GM12878 (cell line): ENCODE results near the gene NPAS3. TPM values are rescaled to one million over a fixed set of nuclear protein-coding genes. Genes with fewer than 3 reads are reported as not detected.

Source experiments
- ATAC-seq: fragments of 200-7000 bp; cut with Tn5 transposase; 3 replicates; pipeline ENCODE4 v1.9.1; 2020; ENCODE audit warnings: mild to moderate bottlenecking, moderate library complexity
- BruUV-seq: library from RNA; stranded (reverse); fragments of 400-500 nt; replicated peaks from 2 replicates; lab custom pipeline; 2021; lab: Mats Ljungman, UMichigan
- CTCF ChIA-PET: fragments of 300-600 bp; sonication (Branson Sonifier 250); formaldehyde crosslinking; extraction: SDS; loops from one replicate; lab custom pipeline; 2021; ENCODE audit warnings: inconsistent platforms; lab: Yijun Ruan, JAX
- POLR2A ChIA-PET: fragments of 350-600 bp; formaldehyde crosslinking; extraction: SDS; loops from one replicate; lab custom pipeline; 2021; ENCODE audit warnings: inconsistent platforms; lab: Charles Lee
- RAD21 ChIA-PET: fragments of 300-600 bp; sonication (Branson Sonifier 250); formaldehyde crosslinking; loops from one replicate; lab custom pipeline; 2023; ENCODE audit warnings: antibody characterized with exemption; ENCODE audit not compliant: unreplicated experiment; lab: Charles Lee
- SMC1A ChIA-PET: fragments of 300-600 bp; sonication (Branson Sonifier 250); formaldehyde crosslinking; loops from one replicate; lab custom pipeline; 2023; ENCODE audit not compliant: unreplicated experiment, uncharacterized antibody; lab: Charles Lee
- DNase-seq: peaks from one replicate; pipeline ENCODE4 v3.0.0-alpha.2; 2011; ENCODE audit warnings: low read depth, low spot score
- FAIRE-seq: peaks from 3 replicates; lab custom pipeline; 2011; peaks lifted over from hg19 to GRCh38; lab: Jason Lieb, UNC
- H2AFZ ChIP-seq: 2 replicates; pipeline ENCODE4 v1.6.0; 2011; ENCODE audit warnings: low read depth, low read length, control low read depth; ENCODE audit not compliant: control insufficient read depth
- H3K27ac ChIP-seq: 2 replicates; pipeline ENCODE4 v1.5.1; 2011; ENCODE audit warnings: control low read depth; ENCODE audit not compliant: control insufficient read depth, insufficient read depth
- H3K27me3 ChIP-seq, 2 experiments: replicated peaks in 1 of 2; 2 replicates each; pipeline versions ENCODE4 v1.6.0 to v1.6.1; 2011; ENCODE audit warnings: low read length in 1 of 2; ENCODE audit not compliant: control insufficient read depth in 2 of 2, insufficient read depth in 2 of 2
- H3K36me3 ChIP-seq, 2 experiments: 2 replicates each; pipeline ENCODE4 v1.5.1; 2011; ENCODE audit warnings: low read length in 1 of 2; ENCODE audit not compliant: control insufficient read depth in 2 of 2, insufficient read depth in 2 of 2
- H3K4me1 ChIP-seq: 2 replicates; pipeline ENCODE4 v1.6.1; 2011; ENCODE audit warnings: mild to moderate bottlenecking, low read length, moderate library complexity, mixed read lengths; ENCODE audit not compliant: control insufficient read depth, insufficient read depth
- H3K4me2 ChIP-seq: 2 replicates; pipeline ENCODE4 v1.6.0; 2011; ENCODE audit warnings: control low read depth; ENCODE audit not compliant: control insufficient read depth, insufficient read depth
- H3K4me3 ChIP-seq: fragments of 200-600 bp; sonication (generic); 2 replicates; pipeline ENCODE4 v1.5.1; 2016
- H3K79me2 ChIP-seq: 2 replicates; pipeline ENCODE4 v1.6.0; 2011; ENCODE audit warnings: low read length; ENCODE audit not compliant: control insufficient read depth, insufficient read depth
- H3K9ac ChIP-seq: 2 replicates; pipeline ENCODE4 v1.8.0; 2011; ENCODE audit warnings: low read length, control low read depth, mixed read lengths; ENCODE audit not compliant: control insufficient read depth, insufficient read depth
- H3K9me3 ChIP-seq: replicated peaks from 3 replicates; pipeline ENCODE4 v1.5.1; 2011; ENCODE audit warnings: mild to moderate bottlenecking, low read length; ENCODE audit not compliant: control insufficient read depth, insufficient read depth
- H4K20me1 ChIP-seq: 2 replicates; pipeline ENCODE4 v1.6.0; 2011; ENCODE audit not compliant: control insufficient read depth, insufficient read depth
- BCL11A ChIP-seq: IDR thresholded peaks from 2 replicates; pipeline ENCODE4 v1.6.1; 2011; ENCODE audit warnings: low read depth, low read length
- CEBPB ChIP-seq, 2 experiments: fragments of 150-350 bp in 1 of 2; IDR thresholded peaks; 2 replicates each; pipeline ENCODE4 v1.6.1; 2012 to 2014; ENCODE audit warnings: low read depth in 2 of 2, low read length in 2 of 2, borderline replicate concordance in 1 of 2, inconsistent platforms in 1 of 2
- NBN ChIP-seq: fragments of 450-650 bp; IDR thresholded peaks from 2 replicates; pipeline ENCODE4 v1.6.1; 2016
- SPI1 ChIP-seq: IDR thresholded peaks from 2 replicates; pipeline ENCODE4 v1.6.1; 2011; ENCODE audit warnings: low read depth, mild to moderate bottlenecking, low read length, moderate library complexity, borderline replicate concordance; ENCODE audit not compliant: insufficient read depth
- TCF3 ChIP-seq: IDR thresholded peaks from 2 replicates; pipeline ENCODE4 v1.6.1; 2012; ENCODE audit warnings: low read depth, mild to moderate bottlenecking, low read length, borderline replicate concordance; ENCODE audit not compliant: insufficient read depth
- ZNF274 ChIP-seq: IDR thresholded peaks from one replicate; pipeline ENCODE4 v1.8.0; 2011; ENCODE audit not compliant: insufficient read length, insufficient read depth
- ZZZ3 ChIP-seq: IDR thresholded peaks from 2 replicates; pipeline ENCODE4 v1.6.1; 2011; ENCODE audit warnings: low read depth; ENCODE audit not compliant: control insufficient read depth, insufficient read length
- WGBS: methylation state at CpG from one replicate; pipeline ENCODE4 v1.1.6; 2016; ENCODE audit warnings: low lambda C conversion rate; ENCODE audit not compliant: insufficient replicate concordance, insufficient coverage; ENCODE audit errors: missing lambda C conversion rate; 5-methylcytosine and 5-hydroxymethylcytosine counted together
- in situ Hi-C: fragments of 300-500 bp; cut with MboI; formaldehyde crosslinking; loops from 9 replicates; pipeline ENCODE4 v1.14.3; 2018; ENCODE audit warnings: mixed read lengths
- intact Hi-C: fragments of 100-400 bp; cut with micrococcal nuclease; formaldehyde crosslinking; loops from one replicate; pipeline ENCODE4 v1.14.2; 2022; ENCODE audit not compliant: unreplicated experiment
- polyA plus RNA-seq, 11 experiments: library from polyadenylated mRNA; depleted of rRNA in 4 of 11; unstranded in 6 of 11; stranded (reverse) in 5 of 11; fragments of >200 nt; fragmentation: Nextera tagmentation in 4 of 11; fragmentation: Illumina TruSeq in 1 of 11; extraction: Ambion mirVana in 4 of 11; extraction: Trizol in 1 of 11; gene quantifications; 1 replicate in 1 of 11; 2 replicates in 10 of 11; pipeline versions ENCODE4 v1.2.1 to v1.2.3, GENCODE V29; 2011 to 2016; ENCODE audit warnings: inconsistent platforms in 2 of 11, missing spikeins in 2 of 11, low read depth in 1 of 11
- total RNA-seq, 4 experiments: library from RNA; depleted of rRNA in 3 of 4; stranded (reverse); fragments of >200 nt in 3 of 4; fragmentation: Illumina TruSeq in 1 of 4; extraction: Trizol in 1 of 4; gene quantifications; 2 replicates each; pipeline versions ENCODE4 v1.2.1 to v1.2.3, GENCODE V29; 2013 to 2021
- TF ChIP-seq, protein P1 (sequence below): fragments of 450-650 bp; formaldehyde crosslinking; IDR thresholded peaks from 2 replicates; pipeline ENCODE4 v1.5.0; 2022; ENCODE audit warnings: mild to moderate bottlenecking, missing genetic modification characterization

Gene NPAS3
- total and polyA plus RNA-seq, 10 of the 15 experiments (the other 5 are each of a cell fraction or from before 2014, with no cell fraction given): under 0.01 to 2.7 (median 0.03) TPM; not detected in 6

DNA sequence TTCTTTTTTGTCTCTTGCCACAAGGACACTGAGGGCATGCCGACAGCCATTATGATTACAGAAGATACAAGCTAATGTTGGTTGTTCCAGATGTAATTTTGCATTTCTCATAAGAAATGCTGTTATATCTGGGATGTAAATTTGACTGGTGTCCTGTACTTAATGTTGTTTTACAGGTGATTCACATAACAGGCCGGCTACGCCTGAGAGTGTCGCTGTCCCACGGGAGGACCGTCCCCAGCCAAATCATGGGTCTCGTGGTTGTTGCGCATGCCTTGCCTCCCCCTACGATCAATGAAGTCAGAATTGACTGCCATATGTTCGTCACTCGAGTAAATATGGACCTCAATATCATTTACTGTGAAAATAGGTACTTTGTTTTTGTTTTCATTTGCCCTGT, 835.5 kb downstream of the NPAS3 start:
- no peak overlapping the region for H2AFZ ChIP-seq
- H3K9ac ChIP-seq: no peak overlapping the region
- WGBS: 52% methylated on average over 11 of the region's 11 CpGs
- SMC1A ChIA-PET: interaction anchor here (1.0 to 2.3 kb wide), 3 partner anchors 10 to 38 kb away, joined by 4 to 14 read pairs (median 10); no protein-coding TSS in a partner anchor
- no peak for DNase-seq
- intact Hi-C loops: no loop called here
- in situ Hi-C loops: no loop called here
- RAD21 ChIA-PET: interaction anchor here (1.5 kb wide), 1 partner anchor 98 kb away, joined by 5 read pairs; no protein-coding TSS in a partner anchor
- H3K4me1 ChIP-seq: no peaks in the 10 kb centered on the region
- no peaks in the 10 kb centered on the region for H4K20me1 ChIP-seq
- BruUV-seq: no TSS peak
- H3K27me3 ChIP-seq: peaks cover 0 to 4% of the 10 kb centered on the region in 2 experiments; a peak in 1 of 4 replicates
- FAIRE-seq: no peak
- no peaks in the 10 kb centered on the region for H3K79me2 ChIP-seq
- H3K9me3 ChIP-seq: no peaks in the 10 kb centered on the region
- H3K4me3 ChIP-seq: no peak overlapping the region
- CTCF ChIA-PET: interaction anchor here (0.6 to 2.2 kb wide), 4 partner anchors 18 to 549 kb away, joined by 3 to 7 read pairs (median 3); no protein-coding TSS in a partner anchor
- H3K27ac ChIP-seq: no peak overlapping the region
- ATAC-seq: no peak
- TF ChIP-seq SPI1 (no peak), CEBPB (IDR thresholded peaks at IDR 0.05; ENCODE audit: borderline replicate concordance in 1 of 2, low read depth in 2 of 2, low read length in 2 of 2) (no peak)
- H3K4me2 ChIP-seq: no peak overlapping the region
- POLR2A ChIA-PET: no interaction called here
- H3K36me3 ChIP-seq: no peaks in the 10 kb centered on the region

DNA sequence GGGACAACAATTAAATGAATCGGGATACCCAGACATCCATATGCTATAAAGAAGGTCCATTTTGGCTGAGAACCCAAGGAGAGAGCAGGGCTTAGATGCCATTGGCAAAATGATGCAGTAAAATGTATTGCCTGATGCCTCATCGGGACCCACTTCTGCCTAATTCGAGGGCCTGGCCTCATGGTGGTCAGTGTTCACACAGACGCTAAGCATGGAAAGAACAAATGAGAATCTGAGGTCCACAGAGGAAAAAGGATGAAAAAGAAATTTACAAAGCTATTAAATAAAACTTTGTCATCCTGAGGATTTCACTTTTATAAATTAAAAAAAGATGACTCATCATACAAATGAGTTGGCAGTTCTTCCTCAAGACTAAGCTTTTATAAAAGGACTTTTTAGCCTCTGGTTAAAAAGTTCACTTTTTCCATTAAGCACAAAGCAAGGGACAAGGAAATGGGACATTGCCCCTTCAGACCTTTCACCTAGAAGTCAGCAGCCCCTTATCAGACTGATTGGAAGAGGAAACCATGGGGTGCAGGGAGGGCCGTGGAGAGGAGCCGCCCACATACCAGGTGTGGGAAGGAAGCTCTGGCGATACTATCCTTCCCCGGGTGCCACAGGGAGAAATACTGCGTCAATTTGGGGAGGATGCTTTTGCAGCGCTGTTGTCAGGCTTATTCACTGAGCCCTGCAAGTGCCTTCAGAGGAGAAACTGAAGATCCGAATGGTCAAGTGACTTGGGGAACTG, 836.2 kb downstream of the NPAS3 start:
- BruUV-seq: no TSS peak
- TF ChIP-seq TCF3: no peak
- TF ChIP-seq ZNF274: no peak
- no peak for TF ChIP-seq BCL11A
- TF ChIP-seq NBN: no peak
- TF ChIP-seq ZZZ3: no peak
- TF ChIP-seq, protein P1, sequence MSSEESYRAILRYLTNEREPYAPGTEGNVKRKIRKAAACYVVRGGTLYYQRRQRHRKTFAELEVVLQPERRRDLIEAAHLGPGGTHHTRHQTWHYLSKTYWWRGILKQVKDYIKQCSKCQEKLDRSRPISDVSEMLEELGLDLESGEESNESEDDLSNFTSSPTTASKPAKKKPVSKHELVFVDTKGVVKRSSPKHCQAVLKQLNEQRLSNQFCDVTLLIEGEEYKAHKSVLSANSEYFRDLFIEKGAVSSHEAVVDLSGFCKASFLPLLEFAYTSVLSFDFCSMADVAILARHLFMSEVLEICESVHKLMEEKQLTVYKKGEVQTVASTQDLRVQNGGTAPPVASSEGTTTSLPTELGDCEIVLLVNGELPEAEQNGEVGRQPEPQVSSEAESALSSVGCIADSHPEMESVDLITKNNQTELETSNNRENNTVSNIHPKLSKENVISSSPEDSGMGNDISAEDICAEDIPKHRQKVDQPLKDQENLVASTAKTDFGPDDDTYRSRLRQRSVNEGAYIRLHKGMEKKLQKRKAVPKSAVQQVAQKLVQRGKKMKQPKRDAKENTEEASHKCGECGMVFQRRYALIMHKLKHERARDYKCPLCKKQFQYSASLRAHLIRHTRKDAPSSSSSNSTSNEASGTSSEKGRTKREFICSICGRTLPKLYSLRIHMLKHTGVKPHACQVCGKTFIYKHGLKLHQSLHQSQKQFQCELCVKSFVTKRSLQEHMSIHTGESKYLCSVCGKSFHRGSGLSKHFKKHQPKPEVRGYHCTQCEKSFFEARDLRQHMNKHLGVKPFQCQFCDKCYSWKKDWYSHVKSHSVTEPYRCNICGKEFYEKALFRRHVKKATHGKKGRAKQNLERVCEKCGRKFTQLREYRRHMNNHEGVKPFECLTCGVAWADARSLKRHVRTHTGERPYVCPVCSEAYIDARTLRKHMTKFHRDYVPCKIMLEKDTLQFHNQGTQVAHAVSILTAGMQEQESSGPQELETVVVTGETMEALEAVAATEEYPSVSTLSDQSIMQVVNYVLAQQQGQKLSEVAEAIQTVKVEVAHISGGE (CRISPR knock-in tag): no peak

More for the DNA sequence above, 836.2 kb downstream of the NPAS3 start:
- in situ Hi-C loops (no loop called here), intact Hi-C loops (no loop called here)
- DNase-seq: no peak
- H3K4me3 ChIP-seq: no peak overlapping the region
- no peak overlapping the region for H3K27ac ChIP-seq
- H3K36me3 ChIP-seq: no peaks in the 10 kb centered on the region
- H3K4me2 ChIP-seq: no peak overlapping the region
- ChIA-PET SMC1A (interaction anchor here (0.9 to 2.3 kb wide), 4 partner anchors 12 to 48 kb away, joined by 3 to 10 read pairs (median 4); no protein-coding TSS in a partner anchor), RAD21 (interaction anchor here (3.1 kb wide), 1 partner anchor 99 kb away, joined by 11 read pairs; no protein-coding TSS in a partner anchor), CTCF (interaction anchor here (0.9 to 2.1 kb wide), 4 partner anchors 15 to 99 kb away, joined by 3 to 5 read pairs (median 3); no protein-coding TSS in a partner anchor), POLR2A (interaction anchor here (0.5 kb wide), 1 partner anchor 651 kb away, joined by 3 read pairs; no protein-coding TSS in a partner anchor)
- H3K9me3 ChIP-seq: no peaks in the 10 kb centered on the region
- no peak for FAIRE-seq
- WGBS: 46% methylated on average over 11 of the region's 11 CpGs
- no peak for ATAC-seq
- no peak overlapping the region for H3K9ac ChIP-seq
- no peaks in the 10 kb centered on the region for H4K20me1 ChIP-seq
- H3K27me3 ChIP-seq: peaks cover 0 to 4% of the 10 kb centered on the region in 2 experiments; a peak in 1 of 4 replicates
- no peaks in the 10 kb centered on the region for H3K79me2 ChIP-seq
- H3K4me1 ChIP-seq: no peaks in the 10 kb centered on the region
- no peak overlapping the region for H2AFZ ChIP-seq
